Epidermal melanocyte (primary cell): ENCODE measurements around the gene SERPINF2.
"Not testable (repeated sequence)": the region's sequence is repeated elsewhere in the genome, so short reads cannot be mapped to it uniquely, and the experiment has no call there.

Experiments used
- DNase-seq: peaks from one replicate; pipeline ENCODE4 v3.0.0; 2011; ENCODE audit warnings: low spot score; ENCODE audit not compliant: insufficient read length

SERPINF2 gene

GRCh38 chr17:1735418-1735817 is 7.3 kb upstream of the SERPINF2 start:
- DNase-seq, result no peak

DNA sequence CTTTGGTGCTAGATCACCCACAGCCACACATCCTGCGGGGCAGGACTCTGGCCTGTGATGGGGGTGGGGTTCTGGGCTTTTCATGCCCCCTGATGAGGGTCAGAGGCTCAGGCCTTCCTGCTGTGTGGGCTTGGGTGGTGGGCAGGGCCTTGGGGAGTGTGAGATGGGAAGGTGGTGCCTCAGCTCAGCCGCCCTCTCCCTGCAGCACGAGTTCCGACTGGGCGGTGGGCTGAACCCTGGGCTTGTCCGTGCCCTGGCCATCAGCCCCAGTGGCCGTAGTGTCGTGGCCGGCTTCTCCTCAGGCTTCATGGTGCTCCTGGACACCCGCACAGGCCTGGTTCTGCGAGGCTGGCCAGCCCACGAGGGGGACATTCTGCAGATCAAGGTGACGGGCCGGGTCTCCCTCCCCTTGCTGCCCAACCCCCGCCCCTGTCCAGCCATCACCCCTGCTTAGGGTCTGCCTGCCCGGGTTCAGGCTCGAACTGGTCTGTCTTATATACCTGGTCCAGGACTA is 6.8 kb upstream of the SERPINF2 start:
- no peak for DNase-seq

DNA sequence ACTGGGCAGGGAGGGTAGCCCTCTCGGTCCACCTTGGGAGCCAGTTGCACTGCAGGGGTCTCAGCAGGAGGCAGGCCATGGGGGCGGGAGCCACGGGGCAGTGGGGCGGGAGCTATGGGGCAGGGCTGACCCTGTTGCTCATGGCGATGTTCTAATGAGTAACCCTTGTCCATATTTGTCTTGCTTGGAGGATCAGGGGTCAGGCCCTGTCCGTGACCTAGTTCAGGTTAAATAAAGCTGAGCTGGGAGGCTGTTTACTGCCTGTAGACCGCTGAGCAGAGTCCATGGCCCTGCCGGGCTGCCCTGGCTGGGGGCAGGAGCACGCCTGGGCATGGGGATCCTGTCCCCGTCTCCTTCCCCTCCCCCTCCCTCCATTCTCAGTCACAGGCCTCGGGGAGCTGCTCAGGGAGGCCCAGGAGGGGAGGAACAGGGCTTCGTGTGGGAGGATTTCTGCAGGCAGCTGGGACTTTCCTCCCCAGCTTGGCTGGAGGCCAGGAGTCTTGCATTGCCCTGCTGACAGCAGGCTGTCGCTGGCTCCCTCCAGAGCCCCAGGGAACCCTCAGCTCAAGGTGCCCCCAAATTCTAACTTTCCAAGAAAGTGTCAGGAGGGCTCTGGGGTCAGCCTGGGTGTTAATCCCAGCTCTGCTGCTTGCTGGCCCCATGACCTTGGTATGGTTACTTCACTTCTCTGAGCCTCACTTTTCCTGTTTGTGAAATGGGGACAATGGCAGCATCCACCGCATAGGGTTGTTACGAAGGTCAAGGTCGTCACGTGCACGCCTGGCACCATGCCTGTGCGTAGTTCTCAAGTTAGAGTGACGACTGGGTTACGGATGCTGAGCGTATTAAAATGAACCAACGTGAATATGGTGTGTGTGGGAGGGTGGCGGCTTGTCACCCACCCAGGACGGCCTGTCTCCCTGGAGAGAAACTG is 6.1 kb upstream of the SERPINF2 start:
- peak; percentile 92 for DNase-seq

DNA sequence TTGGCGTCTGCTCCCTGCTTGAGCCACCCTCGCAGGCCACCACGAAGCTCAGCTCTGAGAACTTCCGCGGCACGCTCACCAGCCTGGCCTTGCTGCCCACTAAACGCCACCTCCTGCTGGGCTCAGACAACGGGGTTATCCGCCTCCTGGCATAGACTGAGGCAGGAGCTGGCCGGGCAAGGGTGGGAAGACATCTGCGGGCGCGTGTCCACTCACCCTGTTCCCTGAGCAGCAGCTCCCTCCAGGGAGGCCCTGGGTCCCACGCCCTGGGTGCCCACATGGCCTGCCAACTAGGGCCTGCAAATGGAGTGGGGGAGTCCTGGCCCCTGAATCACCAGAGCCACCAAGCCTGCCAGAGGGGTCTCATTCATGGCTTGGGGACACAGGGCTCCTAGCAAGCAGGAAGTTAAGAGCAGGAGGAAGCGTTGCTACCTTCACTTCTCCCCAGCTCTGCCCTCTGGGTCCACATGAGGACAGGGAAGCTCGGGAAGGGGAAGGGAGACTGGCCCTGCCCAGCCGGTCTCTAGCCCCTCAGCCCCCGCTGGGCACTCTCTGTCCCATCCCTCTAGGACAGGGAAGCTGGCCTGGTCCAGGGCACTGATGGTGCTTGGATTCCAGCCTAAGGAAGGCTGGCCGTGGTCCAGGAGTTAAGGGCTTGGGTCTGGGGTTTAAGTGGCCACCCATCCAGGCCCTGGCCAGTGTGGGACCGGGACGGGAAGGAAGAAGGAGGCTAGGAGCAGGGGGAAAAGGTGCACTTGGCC is 5.0 kb upstream of the SERPINF2 start:
- DNase-seq, result no peak

- DNase-seq, result not testable (repeated sequence)
These were observed 772 bp upstream of the SERPINF2 start for GRCh38 chr17:1741899-1742298.

DNA sequence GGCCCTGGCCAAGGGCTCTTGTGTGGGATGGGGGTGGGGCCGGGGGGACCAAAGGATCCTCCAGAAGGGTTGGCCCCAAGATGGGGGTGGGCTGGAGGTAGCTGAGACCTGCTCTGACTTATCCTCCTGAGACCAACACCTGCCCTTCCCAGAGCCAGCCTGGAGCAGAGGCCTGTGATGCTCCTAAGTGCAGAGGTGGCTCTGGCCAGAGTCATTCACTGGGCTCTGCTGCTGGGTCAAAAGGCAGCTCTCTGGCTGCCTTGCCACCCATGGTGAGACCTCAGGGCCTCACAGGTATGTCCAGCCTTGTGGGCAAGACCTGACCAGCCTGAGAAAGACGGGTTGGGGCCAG is 393 bp downstream of the SERPINF2 start:
- DNase-seq, result no peak

GRCh38 chr17:1744551-1745512 is 2.2 kb downstream of the SERPINF2 start:
- DNase-seq, result no peak

- DNase-seq, result no peak
These were observed 2.9 kb downstream of the SERPINF2 start for GRCh38 chr17:1745513-1746020.

- no peak for DNase-seq
These were observed 4.4 kb downstream of the SERPINF2 start for GRCh38 chr17:1746975-1747543.

DNA sequence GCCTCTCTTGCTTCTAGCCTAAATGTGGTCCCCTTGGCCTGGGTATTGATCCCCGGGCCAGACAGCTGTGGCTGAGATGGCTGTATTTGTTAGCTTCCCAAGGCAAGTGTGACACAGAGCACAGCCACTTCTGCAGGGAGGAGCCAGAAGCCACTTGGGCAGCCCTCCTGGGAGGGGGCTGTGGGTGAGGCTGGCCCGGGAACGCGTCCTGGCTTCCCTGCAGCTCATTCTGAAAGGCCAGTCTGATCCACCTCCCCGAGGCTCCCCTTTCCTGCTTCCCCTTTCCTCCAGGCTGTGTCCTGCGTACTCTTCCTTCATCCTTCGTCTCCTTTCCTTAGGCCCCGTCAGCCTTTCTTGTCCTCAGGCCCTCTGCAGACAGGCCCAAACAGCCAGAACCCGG is 8.0 kb downstream of the SERPINF2 start:
- DNase-seq, result no peak

DNA sequence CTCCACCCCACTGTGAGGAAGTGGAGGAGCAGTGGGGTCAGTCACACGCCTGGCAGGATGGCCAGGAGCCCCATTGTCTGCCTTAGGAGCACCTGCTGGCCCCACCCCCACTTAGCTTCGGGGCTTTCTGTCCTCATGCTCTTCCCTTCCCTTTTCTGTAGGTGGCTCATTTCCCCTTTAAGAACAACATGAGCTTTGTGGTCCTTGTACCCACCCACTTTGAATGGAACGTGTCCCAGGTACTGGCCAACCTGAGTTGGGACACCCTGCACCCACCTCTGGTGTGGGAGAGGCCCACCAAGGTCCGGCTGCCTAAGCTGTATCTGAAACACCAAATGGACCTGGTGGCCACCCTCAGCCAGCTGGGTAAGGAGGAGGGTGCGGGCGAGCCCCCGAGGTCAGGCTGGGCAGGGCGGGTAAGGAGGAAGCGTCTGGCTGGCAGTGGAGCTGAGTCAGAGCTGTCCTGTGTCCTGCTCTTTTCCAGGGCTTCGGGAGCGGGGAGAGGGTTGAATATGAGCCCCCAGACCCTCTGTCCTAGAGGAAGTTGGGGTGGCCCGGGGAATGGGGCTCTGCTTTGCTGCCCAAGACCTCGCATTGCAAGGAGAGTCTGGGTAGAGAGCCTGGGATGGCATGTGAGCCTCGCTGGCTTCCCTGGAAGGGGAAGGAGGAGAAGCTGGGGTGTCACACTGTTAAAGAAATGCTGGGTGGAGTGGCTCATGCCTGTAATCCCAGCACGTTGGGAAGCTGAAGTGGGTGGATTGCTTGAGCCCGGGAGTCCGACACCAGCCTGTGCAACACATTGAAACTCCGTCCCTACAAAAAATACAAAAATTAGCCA is 10.0 kb downstream of the SERPINF2 start:
- DNase-seq, result no peak

- DNase-seq, result no peak
These were observed 11.2 kb downstream of the SERPINF2 start for GRCh38 chr17:1753767-1754429.

GRCh38 chr17:1754430-1755112 is 11.9 kb downstream of the SERPINF2 start:
- DNase-seq, result no peak

- no peak for DNase-seq
These were observed 12.7 kb downstream of the SERPINF2 start for GRCh38 chr17:1755252-1755826.

DNA sequence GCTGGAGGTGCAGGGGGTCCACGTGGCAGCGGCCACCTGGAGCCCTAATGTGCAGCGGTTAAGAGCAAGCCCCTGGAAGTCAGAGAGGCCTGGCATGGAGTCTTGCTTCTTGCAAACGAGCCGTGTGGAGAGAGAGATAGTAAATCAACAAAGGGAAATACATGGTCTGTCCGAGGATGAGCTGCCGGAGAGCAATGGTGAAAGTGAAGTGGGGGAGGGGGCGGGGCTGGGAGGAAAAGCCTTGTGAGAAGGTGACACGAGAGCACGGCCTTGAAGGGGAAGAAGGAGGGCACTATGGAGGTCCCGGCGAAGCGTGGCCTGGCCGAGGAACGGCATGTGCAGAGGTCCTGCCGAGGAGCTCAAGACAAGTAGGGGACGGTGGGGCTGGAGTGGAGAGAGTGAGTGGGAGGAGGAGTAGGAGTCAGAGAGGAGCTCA is 13.2 kb downstream of the SERPINF2 start:
- no peak for DNase-seq

DNA sequence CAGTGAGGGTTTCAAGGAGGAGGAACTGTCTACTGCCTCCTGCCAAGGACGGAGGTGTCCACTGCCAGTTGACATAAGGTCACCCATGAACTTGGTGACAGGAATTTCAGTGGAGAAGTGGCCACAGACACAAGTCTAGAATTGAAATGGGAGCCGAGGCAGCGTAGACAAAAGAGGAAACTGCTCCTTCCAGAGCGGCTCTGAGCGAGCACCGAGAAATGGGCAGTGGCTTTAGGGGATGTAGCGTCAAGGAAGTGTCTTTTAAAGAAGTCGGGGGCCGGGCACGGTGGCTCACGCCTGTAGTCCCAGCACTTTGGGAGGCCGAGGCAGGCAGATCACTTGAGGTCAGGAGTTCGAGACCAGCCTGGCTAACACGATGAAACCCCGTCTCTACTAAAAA is 16.1 kb downstream of the SERPINF2 start:
- no peak for DNase-seq

DNA sequence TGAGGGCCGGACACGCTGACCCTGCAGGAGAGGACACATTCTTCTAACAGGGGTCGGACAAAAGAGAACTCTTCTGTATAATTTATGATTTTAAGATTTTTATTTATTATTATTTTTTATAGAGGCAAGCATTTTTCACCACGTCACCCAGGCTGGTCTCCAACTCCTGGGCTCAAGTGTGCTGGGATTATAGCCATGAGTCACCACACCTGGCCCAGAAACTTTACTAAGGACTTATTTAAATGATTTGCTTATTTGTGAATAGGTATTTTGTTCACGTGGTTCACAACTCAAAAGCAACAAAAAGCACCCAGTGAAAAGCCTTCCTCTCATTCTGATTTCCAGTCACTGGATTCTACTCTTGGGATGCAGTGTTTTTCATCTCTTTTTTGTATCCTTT is 16.9 kb downstream of the SERPINF2 start:
- DNase-seq, result no peak

DNA sequence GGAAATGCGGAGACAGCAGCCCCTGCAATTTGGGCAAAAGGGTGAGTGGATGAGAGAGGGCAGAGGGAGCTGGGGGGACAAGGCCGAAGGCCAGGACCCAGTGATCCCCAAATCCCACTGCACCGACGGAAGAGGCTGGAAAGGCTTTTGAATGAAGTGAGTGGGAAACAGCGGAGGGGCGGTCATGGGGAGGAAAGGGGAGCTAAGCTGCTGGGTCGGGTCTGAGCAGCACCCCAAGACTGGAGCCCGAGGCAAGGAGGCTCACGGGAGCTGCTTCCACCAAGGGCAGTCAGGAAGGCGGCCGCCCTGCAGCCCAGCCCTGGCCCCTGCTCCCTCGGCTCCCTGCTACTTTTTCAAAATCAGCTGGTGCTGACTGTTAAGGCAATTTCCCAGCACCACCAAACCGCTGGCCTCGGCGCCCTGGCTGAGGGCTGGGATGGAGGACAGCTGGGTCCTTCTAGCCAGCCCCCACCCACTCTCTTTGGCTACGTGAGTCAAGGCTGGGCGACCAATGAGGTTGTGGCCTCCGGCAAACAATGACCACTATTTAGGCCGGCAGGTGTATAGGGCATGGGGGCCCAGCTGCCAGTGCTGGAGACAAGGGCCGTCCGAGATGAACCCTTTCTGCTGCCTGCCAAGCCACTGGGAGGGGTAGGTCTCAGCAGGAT is 19.7 kb downstream of the SERPINF2 start:
- no peak for DNase-seq
